ENCODE data around the gene PPP1R11. TPM values are rescaled to one million over a fixed set of nuclear protein-coding genes. Genes with fewer than 3 reads are reported as not detected.

PPP1R11 gene
- total RNA-seq, 1 experiment from 2014 or later, result 23.8 TPM

GRCh38 chr6:30097902-30098768 is 31.1 kb downstream of the PPP1R11 start:
- no peaks in the 10 kb centered on the region for H4K20me1 ChIP-seq (ENCODE audit: control insufficient read depth, insufficient read depth, insufficient read length)
- no peak overlapping the region for H3K4me3 Mint-ChIP-seq
- no peak overlapping the region for H4K91ac ChIP-seq (ENCODE audit: insufficient read length, low read depth, low read length)
- TF ChIP-seq CTCF (conservative IDR thresholded peaks at IDR 0.05), result no peak
- H3K14ac ChIP-seq (ENCODE audit: insufficient read depth, low read length), result no peak overlapping the region
- no CpG with 5 or more reads among the region's 4 CpGs for WGBS (ENCODE audit: extremely low coverage, insufficient read length, low lambda C conversion rate)
- no peak overlapping the region for H2AK5ac ChIP-seq (ENCODE audit: insufficient read length, low read length)
- no peak overlapping the region for H2BK120ac ChIP-seq (ENCODE audit: low read depth, low read length, poor library complexity, severe bottlenecking)
- no peak overlapping the region for H2AFZ ChIP-seq (ENCODE audit: low read length)
- H3K4me1 ChIP-seq (ENCODE audit: insufficient read depth, low read length), result peaks cover 5% of the 10 kb centered on the region; the same call in 1 of the 2 replicates
- H3K23me2 ChIP-seq (ENCODE audit: insufficient read length, low read depth, low read length, poor library complexity, severe bottlenecking), result peaks cover 15% of the 10 kb centered on the region
- no peak overlapping the region for H3K23ac ChIP-seq (ENCODE audit: insufficient read length, low read depth, low read length)
- H3K36me3 Mint-ChIP-seq (ENCODE audit: insufficient read depth in 1 of 3, low read depth in 3 of 3), result peaks cover 0 to 2% (median 0%) of the 10 kb centered on the region in 3 experiments; a peak in 1 of 7 replicates
- no peaks in the 10 kb centered on the region for H3K79me1 ChIP-seq (ENCODE audit: insufficient read depth, low read depth, low read length, poor library complexity, severe bottlenecking)
- no peak overlapping the region for H4K5ac ChIP-seq (ENCODE audit: insufficient read length, low read depth, low read length)
- peaks cover 0 to 5% of the 10 kb centered on the region in 2 experiments; a peak in 3 of 5 replicates for H3K9me3 Mint-ChIP-seq
- no peak overlapping the region for H3K27ac ChIP-seq (ENCODE audit: insufficient read length, low read depth, low read length)
- H3K27me3 ChIP-seq (ENCODE audit: insufficient read depth, low read length), result peaks cover 33% of the 10 kb centered on the region; the same call in 1 of the 2 replicates
- H3K9me3 ChIP-seq (ENCODE audit: control insufficient read depth, low read depth, low read length), result no peaks in the 10 kb centered on the region
- no peak overlapping the region for H2BK20ac ChIP-seq (ENCODE audit: low read depth, low read length, poor library complexity, severe bottlenecking)
- H3K4me1 Mint-ChIP-seq, result peaks cover 28 to 31% of the 10 kb centered on the region in 2 experiments
- no peak overlapping the region for H2BK15ac ChIP-seq (ENCODE audit: low read depth, low read length)
- H4K8ac ChIP-seq (replicated peaks; ENCODE audit: insufficient read length, low read depth, low read length), result no peak overlapping the region
- H3K27me3 Mint-ChIP-seq (ENCODE audit: low read depth), result peaks cover 96% of the 10 kb centered on the region
- no peak overlapping the region for H2BK5ac ChIP-seq (ENCODE audit: insufficient read length, low read length)
- DNase-seq, result no peak
- H3K4ac ChIP-seq (ENCODE audit: low read depth, low read length), result no peak overlapping the region
- H3K56ac ChIP-seq (ENCODE audit: insufficient read length, low read depth, low read length), result no peak overlapping the region
- H3T11ph ChIP-seq (ENCODE audit: low read length), result no peak overlapping the region
- no peaks in the 10 kb centered on the region for H3K79me2 ChIP-seq (ENCODE audit: insufficient read depth, low read length)
- no peak overlapping the region for H3K9ac ChIP-seq (ENCODE audit: extremely low read depth, insufficient read length, low read length)
- H2BK12ac ChIP-seq (ENCODE audit: insufficient read length, low read depth, low read length), result no peak overlapping the region
- no peak overlapping the region for H3K27ac Mint-ChIP-seq
- H3K4me2 ChIP-seq (ENCODE audit: insufficient read depth, insufficient read length, low read length), result no peak overlapping the region
- H3K18ac ChIP-seq (ENCODE audit: insufficient read length, low read depth, low read length), result no peak overlapping the region
